Transverse colon (tissue), 4 donors: ENCODE measurements around the gene WT1.

Experiments
- EP300 ChIP-seq: sonication (generic); formaldehyde crosslinking; IDR thresholded peaks from one replicate; pipeline ENCODE4 v1.6.1; 2017; ENCODE audit warnings: antibody characterized with exemption, low read depth
- POLR2A ChIP-seq: fragments of 450-650 bp; IDR thresholded peaks from one replicate; pipeline ENCODE4 v1.6.1; 2016; ENCODE audit warnings: antibody characterized with exemption, mild to moderate bottlenecking, moderate library complexity
- POLR2AphosphoS5 ChIP-seq, 3 donors: sonication (generic); formaldehyde crosslinking; IDR thresholded peaks; one replicate each; pipeline ENCODE4 v1.6.1; 2016; ENCODE audit warnings: antibody characterized with exemption in 3 of 3
- TF ChIP-seq, protein P1 (sequence below), 5 experiments: fragments of 200-600 bp in 3 of 5; fragments of 450-650 bp in 2 of 5; sonication (generic) in 3 of 5; IDR thresholded peaks; 1 replicate in 2 of 5; 2 replicates in 3 of 5; pipeline ENCODE4 v1.5.1; 2016 to 2017; ENCODE audit warnings: antibody characterized with exemption in 5 of 5, inconsistent platforms in 3 of 5, mild to moderate bottlenecking in 2 of 5, moderate library complexity in 1 of 5

DNA sequence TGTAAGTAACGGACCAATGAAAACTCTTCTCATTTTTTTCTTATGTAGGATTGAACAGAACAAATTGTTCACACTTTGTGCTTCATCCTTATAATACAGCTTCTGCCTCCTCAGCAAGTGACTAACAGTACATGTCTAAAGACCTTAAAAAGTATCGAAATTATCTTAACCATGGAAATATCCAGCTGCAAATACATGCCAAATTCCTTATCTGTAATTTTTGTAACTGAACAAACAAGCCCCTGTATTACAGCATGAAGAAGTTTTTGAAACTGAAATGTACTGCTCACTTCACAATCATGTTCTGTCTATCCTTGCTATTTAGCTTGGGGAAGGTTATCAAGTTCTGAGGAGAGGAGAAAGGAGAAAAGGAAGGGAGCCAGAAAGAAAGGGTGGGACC is 20.4 kb downstream of the WT1 start:
- no peak for TF ChIP-seq POLR2A
- TF ChIP-seq, protein P1, sequence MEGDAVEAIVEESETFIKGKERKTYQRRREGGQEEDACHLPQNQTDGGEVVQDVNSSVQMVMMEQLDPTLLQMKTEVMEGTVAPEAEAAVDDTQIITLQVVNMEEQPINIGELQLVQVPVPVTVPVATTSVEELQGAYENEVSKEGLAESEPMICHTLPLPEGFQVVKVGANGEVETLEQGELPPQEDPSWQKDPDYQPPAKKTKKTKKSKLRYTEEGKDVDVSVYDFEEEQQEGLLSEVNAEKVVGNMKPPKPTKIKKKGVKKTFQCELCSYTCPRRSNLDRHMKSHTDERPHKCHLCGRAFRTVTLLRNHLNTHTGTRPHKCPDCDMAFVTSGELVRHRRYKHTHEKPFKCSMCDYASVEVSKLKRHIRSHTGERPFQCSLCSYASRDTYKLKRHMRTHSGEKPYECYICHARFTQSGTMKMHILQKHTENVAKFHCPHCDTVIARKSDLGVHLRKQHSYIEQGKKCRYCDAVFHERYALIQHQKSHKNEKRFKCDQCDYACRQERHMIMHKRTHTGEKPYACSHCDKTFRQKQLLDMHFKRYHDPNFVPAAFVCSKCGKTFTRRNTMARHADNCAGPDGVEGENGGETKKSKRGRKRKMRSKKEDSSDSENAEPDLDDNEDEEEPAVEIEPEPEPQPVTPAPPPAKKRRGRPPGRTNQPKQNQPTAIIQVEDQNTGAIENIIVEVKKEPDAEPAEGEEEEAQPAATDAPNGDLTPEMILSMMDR (IDR thresholded peaks at IDR 0.05) = no peak
- TF ChIP-seq POLR2AphosphoS5 (IDR thresholded peaks at IDR 0.05) = no peak
- TF ChIP-seq EP300 = no peak
